Effector memory CD8-positive, alpha-beta T cell (primary cell): ENCODE data around the gene TRPV6.

Experiments used
- ATAC-seq: fragments of 150-1000 bp; cut with Tn5 transposase; replicated peaks from 2 replicates; pipeline ENCODE4 v1.10.0; 2021; ENCODE audit warnings: mild to moderate bottlenecking, moderate library complexity
- DNase-seq, 3 experiments: peaks; one replicate each; pipeline ENCODE4 v3.0.0; 2021
- H3K27ac Mint-ChIP-seq, 2 donors: one replicate each; pipeline ENCODE4 v1.8.0; 2022; ENCODE audit warnings: mild to moderate bottlenecking in 2 of 2, mixed read lengths in 2 of 2, moderate library complexity in 2 of 2
- H3K27me3 Mint-ChIP-seq, 2 donors: one replicate each; pipeline ENCODE4 v1.8.0; 2022; ENCODE audit warnings: mixed read lengths in 2 of 2
- H3K36me3 Mint-ChIP-seq: one replicate; pipeline ENCODE4 v1.8.0; 2022; ENCODE audit warnings: mild to moderate bottlenecking, moderate library complexity, mixed read lengths; ENCODE audit not compliant: insufficient read depth
- H3K4me1 Mint-ChIP-seq, 2 donors: one replicate each; pipeline ENCODE4 v1.8.0; 2022; ENCODE audit warnings: low read depth in 2 of 2, mixed read lengths in 2 of 2
- H3K4me3 Mint-ChIP-seq, 2 donors: one replicate each; pipeline ENCODE4 v1.8.0; 2022; ENCODE audit warnings: mild to moderate bottlenecking in 2 of 2, mixed read lengths in 2 of 2, moderate library complexity in 2 of 2
- H3K9me3 Mint-ChIP-seq, 2 donors: one replicate each; pipeline ENCODE4 v1.8.0; 2022; ENCODE audit warnings: mixed read lengths in 2 of 2

TRPV6 gene

DNA sequence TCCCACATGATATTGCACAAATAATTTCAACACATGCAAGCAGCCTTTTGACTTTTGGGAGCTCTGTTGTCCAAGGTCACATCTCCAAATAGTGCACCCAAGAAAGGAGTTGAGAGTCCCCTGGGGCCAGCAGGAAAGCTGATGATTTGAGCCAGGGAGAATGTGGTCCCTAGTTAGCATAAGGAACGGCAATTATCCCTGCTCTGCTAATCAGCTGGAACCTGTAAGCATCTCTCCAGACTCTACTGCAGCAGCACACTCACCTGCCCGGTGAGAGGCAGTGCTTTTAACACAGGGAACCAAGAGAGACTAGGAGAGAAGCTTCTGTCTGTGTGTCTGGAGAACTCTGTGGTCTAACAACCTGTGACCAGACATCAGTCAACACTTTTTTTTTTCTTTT, 31.0 kb upstream of the TRPV6 start:
- ATAC-seq: no peak
- Mint-ChIP-seq H3K4me1 (no peaks in the 10 kb centered on the region), H3K4me3 (no peak overlapping the region), H3K27me3 (peaks cover 33 to 74% of the 10 kb centered on the region in 2 donors), H3K27ac (no peak overlapping the region), H3K36me3 (no peaks in the 10 kb centered on the region), H3K9me3 (no peaks in the 10 kb centered on the region)
- no peak for DNase-seq

GRCh38 chr7:142915315-142915714, 29.8 kb upstream of the TRPV6 start:
- no peak overlapping the region for H3K4me3 Mint-ChIP-seq
- no peaks in the 10 kb centered on the region for H3K4me1 Mint-ChIP-seq
- DNase-seq (no peak), ATAC-seq (no peak)
- no peak overlapping the region for H3K27ac Mint-ChIP-seq
- H3K27me3 Mint-ChIP-seq: peaks cover 44 to 86% of the 10 kb centered on the region in 2 donors
- H3K36me3 Mint-ChIP-seq: no peaks in the 10 kb centered on the region
- H3K9me3 Mint-ChIP-seq: no peaks in the 10 kb centered on the region

- no peaks in the 10 kb centered on the region for H3K9me3 Mint-ChIP-seq
- peaks cover 52 to 84% of the 10 kb centered on the region in 2 donors for H3K27me3 Mint-ChIP-seq
- H3K36me3 Mint-ChIP-seq: no peaks in the 10 kb centered on the region
- no peaks in the 10 kb centered on the region for H3K4me1 Mint-ChIP-seq
- DNase-seq (no peak), ATAC-seq (no peak)
- H3K4me3 Mint-ChIP-seq: no peak overlapping the region
- H3K27ac Mint-ChIP-seq: no peak overlapping the region
These were observed 28.6 kb upstream of the TRPV6 start for GRCh38 chr7:142914121-142914520.

GRCh38 chr7:142913566-142913965, 28.0 kb upstream of the TRPV6 start:
- Mint-ChIP-seq H3K27me3 (peaks cover 57 to 84% of the 10 kb centered on the region in 2 donors), H3K4me1 (no peaks in the 10 kb centered on the region), H3K27ac (no peak overlapping the region), H3K36me3 (no peaks in the 10 kb centered on the region), H3K9me3 (no peaks in the 10 kb centered on the region), H3K4me3 (no peak overlapping the region)
- DNase-seq (no peak), ATAC-seq (no peak)

DNA sequence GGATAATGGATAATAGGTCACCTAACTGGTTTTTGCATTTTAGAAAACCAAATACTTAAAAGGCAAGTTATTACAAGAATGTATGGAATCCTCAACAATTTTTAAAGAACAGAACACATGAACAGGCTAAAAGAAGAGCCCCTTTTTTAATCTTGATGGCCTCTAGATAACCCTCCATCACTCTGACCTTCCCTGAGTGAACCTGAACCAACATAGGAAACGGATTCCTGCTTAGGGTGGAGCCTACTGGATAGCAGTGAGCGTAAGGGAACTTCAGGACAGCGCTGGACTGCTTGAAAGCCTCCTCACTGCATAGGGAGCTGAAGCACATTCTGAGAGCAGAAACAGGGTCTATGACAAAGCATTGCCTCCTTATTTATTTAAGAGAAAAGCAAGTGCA, 27.5 kb upstream of the TRPV6 start:
- no peaks in the 10 kb centered on the region for H3K36me3 Mint-ChIP-seq
- peaks cover 62 to 84% of the 10 kb centered on the region in 2 donors for H3K27me3 Mint-ChIP-seq
- H3K4me1 Mint-ChIP-seq: no peaks in the 10 kb centered on the region
- no peak overlapping the region for H3K4me3 Mint-ChIP-seq
- no peak for DNase-seq
- ATAC-seq: no peak
- H3K9me3 Mint-ChIP-seq: no peaks in the 10 kb centered on the region
- H3K27ac Mint-ChIP-seq: no peak overlapping the region

GRCh38 chr7:142910481-142910880, 24.9 kb upstream of the TRPV6 start:
- H3K4me1 Mint-ChIP-seq: no peaks in the 10 kb centered on the region

GRCh38 chr7:142910031-142910433, 24.5 kb upstream of the TRPV6 start:
- H3K36me3 Mint-ChIP-seq: no peaks in the 10 kb centered on the region
- ATAC-seq (no peak), DNase-seq (no peak)
- no peaks in the 10 kb centered on the region for H3K9me3 Mint-ChIP-seq
- H3K27me3 Mint-ChIP-seq: peaks cover 69 to 87% of the 10 kb centered on the region in 2 donors
- H3K4me1 Mint-ChIP-seq: no peaks in the 10 kb centered on the region
- no peak overlapping the region for H3K4me3 Mint-ChIP-seq
- no peak overlapping the region for H3K27ac Mint-ChIP-seq

More at GRCh38 chr7:142910481-142910880, 24.9 kb upstream of the TRPV6 start:
- Mint-ChIP-seq H3K36me3 (no peaks in the 10 kb centered on the region), H3K4me3 (no peak overlapping the region), H3K27ac (no peak overlapping the region), H3K27me3 (peaks cover 69 to 91% of the 10 kb centered on the region in 2 donors), H3K9me3 (no peaks in the 10 kb centered on the region)
- no peak for DNase-seq
- ATAC-seq: no peak

- H3K36me3 Mint-ChIP-seq: peaks cover 2% of the 10 kb centered on the region
- H3K27me3 Mint-ChIP-seq: peaks cover 65 to 78% of the 10 kb centered on the region in 2 donors
- peak; percentile 41 for ATAC-seq
- H3K27ac Mint-ChIP-seq: no peak overlapping the region
- H3K4me3 Mint-ChIP-seq: no peak overlapping the region
- no peaks in the 10 kb centered on the region for H3K9me3 Mint-ChIP-seq
- no peak for DNase-seq
- H3K4me1 Mint-ChIP-seq: no peaks in the 10 kb centered on the region
These were observed 23.7 kb upstream of the TRPV6 start for GRCh38 chr7:142908921-142909890.

- ATAC-seq (no peak), DNase-seq (no peak)
- Mint-ChIP-seq H3K27me3 (peaks cover 56 to 69% of the 10 kb centered on the region in 2 donors), H3K27ac (no peak overlapping the region), H3K4me1 (no peaks in the 10 kb centered on the region), H3K9me3 (no peaks in the 10 kb centered on the region), H3K36me3 (peaks cover 2% of the 10 kb centered on the region), H3K4me3 (no peak overlapping the region)
These were observed 22.7 kb upstream of the TRPV6 start for GRCh38 chr7:142908290-142908689.

- no peaks in the 10 kb centered on the region for H3K9me3 Mint-ChIP-seq
- H3K4me3 Mint-ChIP-seq: no peak overlapping the region
- peaks cover 44 to 55% of the 10 kb centered on the region in 2 donors for H3K27me3 Mint-ChIP-seq
- no peak overlapping the region for H3K27ac Mint-ChIP-seq
- H3K36me3 Mint-ChIP-seq: peaks cover 2% of the 10 kb centered on the region
- no peaks in the 10 kb centered on the region for H3K4me1 Mint-ChIP-seq
- DNase-seq (no peak), ATAC-seq (no peak)
These were observed 21.1 kb upstream of the TRPV6 start for GRCh38 chr7:142906643-142907042.

GRCh38 chr7:142905759-142906158, 20.2 kb upstream of the TRPV6 start:
- Mint-ChIP-seq H3K27ac (no peak overlapping the region), H3K27me3 (peaks cover 36 to 46% of the 10 kb centered on the region in 2 donors), H3K36me3 (peaks cover 2% of the 10 kb centered on the region), H3K9me3 (no peaks in the 10 kb centered on the region), H3K4me3 (no peak overlapping the region), H3K4me1 (no peaks in the 10 kb centered on the region)
- DNase-seq: no peak
- ATAC-seq: no peak

DNA sequence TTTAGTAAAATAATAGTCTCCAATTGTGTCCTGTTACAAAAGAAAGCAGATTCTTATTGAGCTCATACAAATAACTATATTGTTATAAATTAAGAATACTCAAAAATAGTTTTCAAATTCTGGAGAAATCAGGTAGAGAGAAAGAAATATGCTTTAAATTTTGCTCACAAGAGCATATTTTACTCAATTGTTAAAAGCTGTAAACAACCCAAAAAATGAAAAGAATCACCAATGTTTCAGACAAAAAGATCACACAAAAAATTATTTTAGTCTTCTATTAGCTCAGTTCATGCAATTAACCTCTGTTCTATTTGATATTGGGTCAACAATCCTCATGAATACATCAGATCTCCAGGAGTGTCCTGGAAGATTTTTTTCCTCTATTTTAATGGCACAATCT, 18.6 kb upstream of the TRPV6 start:
- peaks cover 2% of the 10 kb centered on the region for H3K36me3 Mint-ChIP-seq
- DNase-seq (no peak), ATAC-seq (no peak)
- no peaks in the 10 kb centered on the region for H3K9me3 Mint-ChIP-seq
- peaks cover 31 to 35% of the 10 kb centered on the region in 2 donors for H3K27me3 Mint-ChIP-seq
- no peak overlapping the region for H3K4me3 Mint-ChIP-seq
- no peak overlapping the region for H3K27ac Mint-ChIP-seq
- no peaks in the 10 kb centered on the region for H3K4me1 Mint-ChIP-seq

GRCh38 chr7:142901426-142902259, 16.1 kb upstream of the TRPV6 start:
- DNase-seq (no peak), ATAC-seq (no peak)
- no peak overlapping the region for H3K27ac Mint-ChIP-seq
- H3K9me3 Mint-ChIP-seq: no peaks in the 10 kb centered on the region
- peaks cover 2% of the 10 kb centered on the region for H3K36me3 Mint-ChIP-seq
- H3K27me3 Mint-ChIP-seq: peaks cover 28 to 34% of the 10 kb centered on the region in 2 donors
- no peak overlapping the region for H3K4me3 Mint-ChIP-seq
- H3K4me1 Mint-ChIP-seq: no peaks in the 10 kb centered on the region
